NCI-H1930 (cell line): ENCODE data around the gene CZIB.
"Not testable (repeated sequence)": the region's sequence is repeated elsewhere in the genome, so short reads cannot be mapped to it uniquely, and the experiment has no call there.

Source experiments
- DNase-seq, 2 experiments: peaks; one replicate each; lab custom pipeline; 2025; lab: John Stamatoyannopoulos, UW

Gene CZIB

DNA sequence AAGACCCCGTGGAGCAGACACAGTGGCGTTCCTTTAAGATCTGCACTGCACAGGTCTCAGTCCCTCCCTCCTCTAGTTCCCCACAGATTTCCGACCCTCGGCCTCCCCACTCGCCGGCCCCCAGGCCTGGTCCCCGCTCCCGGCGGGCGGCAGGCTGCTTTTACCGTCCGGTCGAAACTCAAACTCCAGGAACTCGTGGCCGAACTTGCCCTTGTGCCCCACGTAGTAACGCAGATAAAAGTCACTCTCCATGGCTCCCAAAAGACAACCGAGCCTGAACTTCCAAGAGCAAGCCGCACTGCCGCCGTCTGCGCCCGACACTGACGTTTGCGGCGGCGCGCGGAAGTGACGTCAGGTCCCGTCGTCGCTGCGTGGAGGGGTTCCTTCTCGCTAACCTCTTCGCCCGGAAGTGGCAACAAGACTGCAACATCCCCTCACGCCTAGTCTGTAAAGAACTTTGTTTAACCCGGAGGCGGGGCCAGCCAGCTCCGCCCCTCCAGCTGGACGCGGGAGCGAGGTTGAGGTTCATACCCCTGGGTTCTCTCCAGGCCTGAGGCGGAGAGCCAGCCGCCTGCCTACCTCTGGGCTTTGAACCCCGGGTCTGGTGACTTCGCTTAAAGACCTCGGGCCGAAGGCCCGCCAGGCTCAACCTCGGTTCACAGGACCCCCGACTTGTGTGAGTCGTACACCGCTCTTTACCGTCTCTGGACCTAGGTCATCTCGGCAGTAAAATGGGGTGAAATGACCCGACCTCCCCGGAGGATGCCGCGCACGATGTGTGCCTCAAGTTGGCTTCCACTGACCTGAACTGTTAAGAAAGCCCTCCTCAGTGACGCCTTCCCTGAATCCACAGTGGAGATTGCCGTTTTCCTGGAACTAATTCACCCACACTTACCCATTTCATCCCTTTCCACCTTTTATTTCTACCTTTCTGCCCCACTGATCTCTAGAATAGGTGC is 18.0 kb upstream of the CZIB start, which contains the start of gene MAGOH:
Gene MAGOH (minus strand): TSS at position 322 of the 959 bp plus-strand sequence. CDS start 70 bp downstream, at position 252.
- DNase-seq: peak; percentile 77 to 92

DNA sequence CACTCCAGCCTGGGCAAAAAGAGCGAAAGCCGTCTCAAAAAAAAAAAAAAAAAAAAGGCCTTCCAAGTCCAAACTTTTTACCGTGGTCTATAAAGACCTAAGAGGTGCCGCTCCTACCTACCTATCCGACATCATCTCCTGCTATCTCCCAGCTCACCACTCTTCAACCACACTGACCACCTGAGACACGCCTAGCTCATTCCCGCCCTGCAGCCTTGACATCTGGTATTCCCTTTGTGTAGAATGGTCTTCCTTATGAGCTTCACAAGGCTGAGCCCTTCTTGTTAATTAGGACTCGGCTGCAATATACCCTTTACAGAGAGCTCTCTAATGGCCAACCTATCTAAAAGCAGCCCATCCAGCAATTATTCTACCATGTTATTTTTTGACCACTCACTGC is 17.2 kb upstream of the CZIB start:
- no peak for DNase-seq

GRCh38 chr1:53220962-53221286 is 490 bp upstream of the CZIB start:
- DNase-seq: no peak

GRCh38 chr1:53219711-53220110 is 723 bp downstream of the CZIB start:
- DNase-seq: no peak

GRCh38 chr1:53218201-53218600 is 2.2 kb downstream of the CZIB start:
- no peak for DNase-seq

- no peak for DNase-seq
Observed at GRCh38 chr1:53214376-53214940, 6.0 kb downstream of the CZIB start.

DNA sequence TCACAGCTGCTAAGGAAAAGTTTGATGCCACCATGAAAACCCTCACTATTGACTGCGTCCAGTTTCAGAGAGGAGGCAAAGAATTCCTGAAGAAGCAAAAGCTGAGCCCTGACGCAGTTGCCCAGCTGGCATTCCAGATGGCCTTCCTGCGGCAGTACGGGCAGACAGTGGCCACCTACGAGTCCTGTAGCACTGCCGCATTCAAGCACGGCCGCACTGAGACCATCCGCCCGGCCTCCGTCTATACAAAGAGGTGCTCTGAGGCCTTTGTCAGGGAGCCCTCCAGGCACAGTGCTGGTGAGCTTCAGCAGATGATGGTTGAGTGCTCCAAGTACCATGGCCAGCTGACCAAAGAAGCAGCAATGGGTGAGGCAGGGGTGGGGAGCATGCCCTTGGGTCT is 9.5 kb downstream of the CZIB start:
- DNase-seq: no peak

DNA sequence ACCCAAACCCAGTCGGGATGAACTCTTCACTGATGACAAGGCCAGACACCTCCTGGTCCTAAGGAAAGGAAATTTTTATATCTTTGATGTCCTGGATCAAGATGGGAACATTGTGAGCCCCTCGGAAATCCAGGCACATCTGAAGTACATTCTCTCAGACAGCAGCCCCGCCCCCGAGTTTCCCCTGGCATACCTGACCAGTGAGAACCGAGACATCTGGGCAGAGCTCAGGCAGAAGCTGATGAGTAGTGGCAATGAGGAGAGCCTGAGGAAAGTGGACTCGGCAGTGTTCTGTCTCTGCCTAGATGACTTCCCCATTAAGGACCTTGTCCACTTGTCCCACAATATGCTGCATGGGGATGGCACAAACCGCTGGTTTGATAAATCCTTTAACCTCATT is 10.1 kb downstream of the CZIB start:
- no peak for DNase-seq

DNA sequence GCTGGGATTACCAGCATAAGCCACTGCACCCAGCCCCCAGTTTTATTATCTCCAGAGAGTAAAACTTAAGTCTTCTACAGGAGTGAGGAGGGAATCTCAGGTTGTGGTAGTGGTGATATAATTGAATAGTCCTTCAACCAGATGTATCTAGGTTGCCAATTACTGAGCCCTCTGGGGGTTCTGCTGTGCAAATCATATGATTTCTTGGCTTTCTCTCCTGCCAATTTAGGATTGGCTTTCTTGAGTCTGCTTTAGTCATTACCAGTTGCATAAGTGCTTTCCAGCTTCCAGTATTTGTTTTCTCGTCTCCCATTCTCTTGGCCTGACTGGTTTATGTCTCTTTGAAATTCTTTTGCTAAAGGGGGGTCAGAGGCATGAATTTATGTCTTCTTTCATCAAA is 12.7 kb downstream of the CZIB start:
- no peak for DNase-seq

DNA sequence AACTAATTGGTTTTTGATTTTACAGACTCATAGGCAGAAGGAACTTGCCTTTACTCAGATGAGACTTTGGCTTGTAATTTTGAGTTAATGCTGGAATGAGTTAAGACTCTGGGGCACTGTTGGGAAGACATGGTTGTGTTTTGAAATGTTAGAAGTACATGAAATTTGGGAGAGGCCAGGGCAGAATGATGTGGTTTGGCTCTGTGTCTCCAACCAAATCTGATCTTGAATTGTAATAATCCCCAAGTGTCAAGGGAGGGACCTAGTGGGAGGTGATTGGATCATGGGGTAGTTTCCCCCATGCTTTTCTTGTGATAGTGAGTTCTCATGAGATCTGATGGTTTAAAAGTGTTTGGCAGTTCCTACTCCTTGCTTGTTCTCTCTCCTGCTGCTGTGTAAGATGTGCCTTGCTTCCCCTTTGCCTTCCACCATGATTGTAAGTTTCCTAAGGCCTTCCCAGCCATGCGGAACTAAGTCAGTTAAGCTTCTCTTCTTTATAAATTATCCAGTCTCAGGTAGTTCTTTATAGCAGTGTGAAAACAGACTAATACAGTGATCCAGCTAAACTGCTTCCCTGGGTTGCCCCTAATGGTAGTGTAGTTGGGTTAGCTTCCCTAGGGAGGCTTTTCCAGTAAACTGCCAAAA is 13.6 kb downstream of the CZIB start:
- DNase-seq: no peak

DNA sequence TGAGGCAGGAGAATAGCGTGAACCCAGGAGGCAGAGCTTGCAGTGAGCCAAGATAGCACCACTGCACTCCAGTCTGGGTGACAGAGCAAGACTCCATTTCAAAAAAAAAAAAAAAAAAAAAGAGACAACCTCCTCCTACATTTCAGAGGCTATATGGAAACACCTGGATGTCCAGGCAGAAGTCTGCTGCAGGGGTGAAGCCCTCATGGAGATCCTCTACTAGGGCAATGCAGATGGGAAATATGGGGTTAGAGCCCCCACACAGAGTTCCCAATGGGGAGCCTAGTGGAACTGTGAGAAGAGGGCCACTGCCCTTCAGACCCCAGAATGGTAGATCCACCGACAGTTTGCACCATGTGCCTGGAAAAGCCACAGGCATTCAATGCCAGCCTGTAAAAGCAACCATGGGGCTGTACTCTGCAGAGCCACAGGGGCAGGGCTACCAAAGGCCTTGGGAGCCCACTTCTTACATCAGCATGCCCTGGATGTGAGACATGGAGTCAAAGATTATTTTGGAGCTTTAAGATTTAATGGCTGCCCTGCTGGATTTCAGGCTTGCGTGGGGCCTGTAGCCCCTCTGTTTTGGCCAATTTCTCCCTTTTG is 14.2 kb downstream of the CZIB start:
- DNase-seq: not testable (repeated sequence)

GRCh38 chr1:53205496-53205895 is 14.9 kb downstream of the CZIB start:
- not testable (repeated sequence) for DNase-seq

- no peak for DNase-seq
Observed at GRCh38 chr1:53203466-53203865, 17.0 kb downstream of the CZIB start.

DNA sequence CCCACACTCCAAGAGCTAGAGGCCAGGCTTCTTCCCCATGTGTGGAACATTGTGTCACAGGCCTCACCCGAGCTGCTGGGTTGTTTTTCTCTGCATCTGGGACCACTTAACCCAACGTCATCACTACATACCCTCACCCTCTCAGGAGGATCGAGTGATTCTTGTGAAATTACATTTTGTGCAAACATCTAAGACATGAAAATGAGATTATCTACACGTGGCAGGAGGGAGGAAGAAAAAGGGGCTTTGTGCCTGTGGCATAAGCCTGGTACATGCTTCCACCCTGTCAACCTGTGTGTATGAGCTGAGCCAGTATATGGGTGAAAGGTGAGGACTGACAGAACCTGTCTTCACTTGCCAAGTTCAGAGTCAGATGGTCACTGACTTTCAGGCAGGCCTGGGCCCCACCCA is 22.2 kb downstream of the CZIB start:
- no peak for DNase-seq

DNA sequence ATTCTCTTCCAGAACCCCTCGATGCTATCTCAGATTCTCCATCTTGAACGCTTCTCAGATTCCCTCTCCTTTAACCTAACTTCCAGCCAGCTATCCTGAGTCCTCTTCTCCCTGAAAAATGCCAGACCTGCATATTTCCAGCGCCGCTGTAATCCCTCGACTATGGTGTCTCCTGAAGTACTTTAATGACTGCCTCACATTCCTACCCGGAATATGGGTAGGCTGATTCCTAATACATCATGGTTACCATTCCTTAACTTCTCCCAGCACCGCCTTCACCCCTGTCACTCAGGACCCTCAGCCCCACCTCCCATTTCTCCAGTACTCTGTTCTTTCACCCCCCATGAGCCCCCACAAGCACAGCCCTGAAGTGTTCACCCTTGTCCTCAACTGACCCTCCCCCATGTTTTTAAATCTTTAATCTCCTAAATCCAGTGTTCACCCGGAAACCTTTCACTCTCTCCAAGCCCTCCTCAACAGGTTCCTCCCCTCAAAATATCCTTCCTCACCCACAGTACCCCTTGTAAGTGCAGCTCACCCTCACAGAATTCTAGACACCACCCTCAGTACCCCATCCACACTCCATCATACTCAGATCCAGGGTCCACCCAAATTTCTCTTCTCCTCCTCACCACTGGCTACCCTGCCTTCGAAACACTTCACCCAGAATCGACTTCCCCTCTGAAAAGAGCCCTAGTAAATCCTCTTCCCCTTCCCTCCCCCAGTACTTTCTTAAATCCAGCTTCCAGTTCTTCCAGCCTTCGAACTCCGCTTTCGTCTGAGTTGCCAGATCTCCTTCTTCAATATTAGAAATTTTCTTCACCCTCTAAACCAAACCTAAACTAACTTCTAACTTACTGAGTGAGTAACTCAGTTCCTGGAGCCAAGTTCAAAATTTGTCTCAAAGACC is 22.9 kb downstream of the CZIB start:
- no peak for DNase-seq

- DNase-seq: peak; percentile 83 to 89
Observed at GRCh38 chr1:53196485-53197290, 23.7 kb downstream of the CZIB start, which contains the start of gene CPT2. Gene CPT2, plus strand, starts transcription at chr1:53196824. Its CDS starts 120 bp downstream, at chr1:53196944.

GRCh38 chr1:53196017-53196484 is 24.4 kb downstream of the CZIB start:
- DNase-seq: no peak

GRCh38 chr1:53195246-53196016 is 25.0 kb downstream of the CZIB start:
- no peak for DNase-seq

GRCh38 chr1:53190210-53190611 is 30.2 kb downstream of the CZIB start:
- DNase-seq: no peak

DNA sequence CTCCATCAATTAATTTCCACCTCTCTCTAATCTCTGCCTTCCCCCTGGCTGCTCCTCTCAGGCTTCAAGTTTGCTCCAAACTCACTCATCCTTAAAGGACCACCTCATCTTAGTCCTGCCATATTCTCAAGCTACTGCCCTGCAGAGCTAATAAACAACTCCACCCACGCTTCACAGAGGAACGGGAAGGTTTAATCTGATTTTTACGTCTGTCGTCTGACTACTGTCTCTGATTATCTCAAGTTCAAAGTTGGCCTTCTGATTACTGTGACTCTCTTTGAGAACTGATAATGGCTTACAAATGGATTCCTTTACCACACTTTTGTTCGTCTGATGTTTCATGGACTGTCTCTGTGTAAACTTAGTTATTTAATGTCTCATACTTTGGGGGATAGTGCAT is 31.4 kb downstream of the CZIB start:
- DNase-seq: no peak
